ENCODE data around the gene CLIC1. TPM values are rescaled to one million over a fixed set of nuclear protein-coding genes. Genes with fewer than 3 reads are reported as not detected.

CLIC1 gene
- total RNA-seq, 1 experiment from 2014 or later, result 1,071 TPM

DNA sequence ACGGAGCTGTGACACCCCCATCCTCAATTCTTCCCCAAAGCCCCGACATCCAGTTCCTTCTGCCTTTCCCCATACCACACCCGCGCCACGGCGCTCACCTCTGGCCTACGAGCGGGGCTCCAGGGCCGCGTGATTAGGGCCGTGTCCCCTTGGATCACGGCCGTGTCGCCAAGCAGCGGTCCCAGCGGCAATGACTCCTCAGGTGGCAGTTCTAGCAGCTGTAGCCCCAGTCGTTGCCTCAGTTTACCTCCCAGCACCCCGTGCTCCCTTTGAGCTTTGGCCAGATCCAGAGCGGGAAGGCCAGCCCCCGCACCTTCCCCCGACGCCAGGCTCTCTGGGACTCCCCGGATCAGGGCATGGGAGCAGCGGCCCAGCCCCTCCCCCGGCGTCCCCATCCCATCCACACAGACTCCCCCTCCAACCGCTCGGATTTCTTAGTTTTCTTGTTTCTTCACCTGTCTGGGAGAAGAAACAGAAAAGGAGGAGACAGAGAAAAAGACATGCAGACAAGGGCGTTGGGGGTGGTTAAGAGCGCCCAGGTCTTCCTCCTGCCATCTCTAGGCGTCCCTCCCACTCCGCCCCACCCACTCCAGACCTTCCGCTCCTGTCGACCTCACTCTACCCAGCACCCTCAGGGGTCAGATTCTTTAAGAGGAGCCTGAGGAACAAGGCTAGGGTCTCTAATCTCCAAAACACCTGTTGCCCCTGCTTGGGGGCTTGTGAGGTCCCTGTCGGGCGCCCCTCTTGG is 7.4 kb downstream of the CLIC1 start, which contains the start of gene DDAH2:
Gene DDAH2, minus strand, starts transcription at position 533 of the 748 bp plus-strand sequence. Its CDS starts 138 bp downstream, at position 395.
- no peak for DNase-seq (ENCODE audit: low read depth in 1 of 2, low spot score in 2 of 2)
- no peaks in the 10 kb centered on the region for H3K27me3 ChIP-seq (replicated peaks)
- H3K4me3 ChIP-seq, result peak within 1 kb of the TSS; percentile 58
- H3K36me3 ChIP-seq, result peaks cover 71% of the 10 kb centered on the region
- peaks cover 24% of the 10 kb centered on the region for H3K4me1 ChIP-seq (replicated peaks)
- peaks cover 3% of the 10 kb centered on the region for H3K9me3 ChIP-seq (replicated peaks)
- peak within 1 kb of the TSS; percentile 76 for H3K27ac ChIP-seq

DNA sequence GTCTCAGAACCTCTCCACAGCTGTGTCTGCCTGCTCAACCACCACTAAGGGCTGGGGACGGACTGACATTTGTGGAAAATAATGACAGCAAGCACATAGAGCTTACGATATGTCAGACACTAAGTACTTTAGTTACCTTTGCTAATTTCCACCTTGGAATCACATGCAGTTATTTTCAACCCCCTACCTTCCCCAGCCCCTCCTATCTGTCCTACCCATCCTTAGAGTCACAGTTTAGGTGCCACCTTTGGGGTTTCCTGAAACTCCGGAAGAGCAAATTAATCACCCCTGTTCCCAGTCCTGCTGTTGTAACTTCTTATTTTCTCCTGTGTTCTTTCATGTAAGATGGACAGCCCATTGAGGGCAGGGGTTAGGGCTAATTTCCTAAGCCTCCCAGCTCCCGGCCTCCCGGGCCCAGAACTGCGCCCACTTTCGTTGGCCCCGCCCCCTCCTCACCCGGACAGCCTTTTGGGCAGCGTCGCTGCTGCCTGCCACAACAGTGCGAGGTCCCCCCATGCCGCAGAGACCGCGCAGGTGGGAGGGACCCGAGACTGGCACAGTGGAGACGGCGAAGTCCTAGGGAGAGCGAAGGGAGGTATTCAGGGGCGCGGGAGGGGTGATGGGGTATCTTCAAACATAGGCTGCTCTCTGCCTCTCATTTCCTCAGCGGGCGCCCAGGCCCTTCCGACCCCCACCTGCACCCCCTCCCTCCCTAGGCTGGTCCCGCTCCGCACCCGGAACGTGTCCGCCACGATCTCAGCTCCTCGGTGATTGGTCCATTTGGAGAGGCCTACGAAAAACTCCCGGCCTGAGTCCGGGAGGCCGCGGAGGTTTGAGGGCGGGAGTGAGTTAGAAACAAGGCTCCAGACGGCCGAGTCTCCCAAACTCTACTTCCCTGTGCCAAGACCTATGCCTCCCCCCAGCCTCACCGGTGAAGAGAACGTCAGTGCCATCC is 8.3 kb downstream of the CLIC1 start:
- no peaks in the 10 kb centered on the region for H3K27me3 ChIP-seq (replicated peaks)
- H3K9me3 ChIP-seq (replicated peaks), result peaks cover 3% of the 10 kb centered on the region
- peaks cover 62% of the 10 kb centered on the region for H3K36me3 ChIP-seq
- no peak for DNase-seq (ENCODE audit: low read depth in 1 of 2, low spot score in 2 of 2)
- peaks cover 19% of the 10 kb centered on the region for H3K4me1 ChIP-seq (replicated peaks)
- no peak overlapping the region for H3K27ac ChIP-seq
- no peak overlapping the region for H3K4me3 ChIP-seq

DNA sequence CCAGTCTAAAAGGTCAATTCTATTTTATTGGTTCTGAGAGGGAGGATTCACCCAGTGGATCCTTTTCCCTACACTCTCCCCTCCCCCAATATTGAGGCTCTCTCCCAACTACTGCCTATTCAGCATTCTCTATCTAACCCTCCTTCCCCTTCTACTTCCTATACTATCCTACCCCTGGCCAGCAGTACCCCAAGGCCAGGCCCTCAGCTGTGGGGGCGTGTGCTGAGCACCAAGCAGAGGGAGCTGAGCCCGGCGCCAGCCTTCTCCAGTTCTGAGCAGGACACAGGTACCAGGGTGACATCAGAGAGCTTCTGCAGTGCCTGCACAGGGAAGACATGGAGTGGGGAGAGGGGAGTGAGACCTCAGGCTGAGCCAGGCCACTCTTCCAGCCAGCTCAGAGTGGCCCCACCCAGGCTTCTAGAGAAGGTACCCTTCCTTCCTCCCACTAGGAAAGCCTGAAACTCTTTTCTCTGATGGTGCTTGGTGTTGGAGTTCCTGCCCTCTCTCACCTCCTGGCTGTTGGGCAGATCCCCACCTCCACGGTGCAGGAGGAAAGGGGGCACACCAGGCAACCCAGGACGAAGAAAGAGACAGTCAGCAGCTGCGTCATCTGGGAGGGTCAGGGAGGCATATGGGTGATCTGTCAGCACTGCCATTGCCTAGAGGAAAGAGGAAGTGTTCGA is 9.2 kb downstream of the CLIC1 start:
- Histone ChIP-seq H3K4me1 (replicated peaks) (peaks cover 19% of the 10 kb centered on the region), H3K27me3 (replicated peaks) (no peaks in the 10 kb centered on the region), H3K4me3 (no peak overlapping the region), H3K27ac (no peak overlapping the region), H3K36me3 (peaks cover 53% of the 10 kb centered on the region), H3K9me3 (replicated peaks) (peaks cover 3% of the 10 kb centered on the region)
- DNase-seq (ENCODE audit: low read depth in 1 of 2, low spot score in 2 of 2), result no peak

DNA sequence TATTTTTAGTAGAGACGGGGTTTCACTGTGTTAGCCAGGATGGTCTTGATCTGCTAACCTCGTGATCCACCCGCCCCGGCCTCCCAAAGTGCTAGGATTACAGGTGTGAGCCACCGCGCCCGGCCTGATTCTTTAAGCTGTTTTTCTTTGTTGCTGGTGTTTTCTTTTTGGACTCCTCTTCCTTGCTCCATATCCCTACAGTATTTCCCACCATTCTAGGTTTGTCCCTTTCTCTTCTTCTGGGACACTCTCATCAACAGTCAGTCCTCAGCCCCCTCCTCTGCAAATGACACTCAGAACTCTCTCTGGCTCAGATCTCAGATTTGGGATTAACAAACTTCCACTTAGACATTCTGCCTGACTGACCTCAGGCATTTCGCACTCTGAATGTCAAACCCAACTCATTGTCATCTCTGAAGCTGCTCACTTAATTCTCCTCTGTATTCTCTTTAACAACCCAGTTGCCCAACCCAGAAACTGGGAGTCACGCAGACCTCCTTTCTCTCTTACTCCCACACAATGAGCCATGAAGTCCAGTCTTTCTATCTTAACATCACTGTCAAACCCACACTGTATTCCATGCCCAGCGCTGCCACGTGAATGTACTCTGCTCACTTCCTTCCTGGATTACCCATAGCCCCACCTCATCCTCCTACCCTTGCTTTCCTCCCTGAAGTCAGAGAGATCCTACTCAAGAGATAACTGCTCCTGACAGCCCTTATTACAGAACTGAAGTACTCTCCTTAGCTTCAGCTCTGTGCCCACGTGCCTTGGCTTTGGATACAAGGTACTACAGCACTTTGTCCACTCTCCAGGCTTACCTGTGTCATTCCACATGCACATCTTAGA is 10.6 kb downstream of the CLIC1 start:
- H3K4me3 ChIP-seq, result no peak overlapping the region
- H3K27me3 ChIP-seq (replicated peaks), result no peaks in the 10 kb centered on the region
- peaks cover 3% of the 10 kb centered on the region for H3K9me3 ChIP-seq (replicated peaks)
- no peak for DNase-seq (ENCODE audit: low read depth in 1 of 2, low spot score in 2 of 2)
- no peak overlapping the region for H3K27ac ChIP-seq
- peaks cover 39% of the 10 kb centered on the region for H3K36me3 ChIP-seq
- peaks cover 18% of the 10 kb centered on the region for H3K4me1 ChIP-seq (replicated peaks)

DNA sequence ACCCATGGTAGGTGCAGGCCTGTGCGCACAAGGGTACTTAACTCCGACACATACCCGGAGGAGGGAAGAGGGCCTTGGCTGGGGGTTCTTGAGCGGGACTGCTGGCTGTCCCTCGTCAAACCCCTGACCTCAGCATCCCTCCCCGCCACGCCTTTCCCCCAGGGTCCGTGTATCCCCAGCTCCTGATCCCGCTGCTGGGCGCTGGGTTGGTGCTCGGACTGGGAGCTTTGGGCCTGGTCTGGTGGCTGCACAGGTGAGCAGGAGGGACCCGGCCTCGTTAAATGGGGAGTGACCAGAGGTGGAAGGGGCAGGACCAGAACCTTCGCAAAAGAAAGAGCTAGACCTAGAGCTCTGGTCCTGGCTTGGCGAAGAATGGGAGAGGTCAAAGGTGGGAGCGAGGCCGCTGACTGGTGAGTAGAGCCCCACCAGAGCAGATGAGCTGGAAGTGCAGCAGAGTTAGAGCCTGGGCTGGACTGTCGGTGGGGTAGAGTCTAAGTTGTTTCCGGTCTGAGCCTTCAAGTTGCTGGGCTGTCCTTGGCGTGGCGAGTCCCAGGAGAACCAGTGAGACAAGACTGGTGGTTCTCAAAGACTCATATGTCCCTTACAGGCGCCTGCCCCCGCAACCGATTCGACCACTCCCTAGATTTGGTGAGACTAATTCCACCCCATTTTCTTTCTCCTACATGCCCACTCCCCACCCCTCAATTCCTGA is 12.2 kb downstream of the CLIC1 start:
- Histone ChIP-seq H3K27ac (no peak overlapping the region), H3K9me3 (replicated peaks) (no peaks in the 10 kb centered on the region)
- no peak for DNase-seq (ENCODE audit: low read depth in 1 of 2, low spot score in 2 of 2)

DNA sequence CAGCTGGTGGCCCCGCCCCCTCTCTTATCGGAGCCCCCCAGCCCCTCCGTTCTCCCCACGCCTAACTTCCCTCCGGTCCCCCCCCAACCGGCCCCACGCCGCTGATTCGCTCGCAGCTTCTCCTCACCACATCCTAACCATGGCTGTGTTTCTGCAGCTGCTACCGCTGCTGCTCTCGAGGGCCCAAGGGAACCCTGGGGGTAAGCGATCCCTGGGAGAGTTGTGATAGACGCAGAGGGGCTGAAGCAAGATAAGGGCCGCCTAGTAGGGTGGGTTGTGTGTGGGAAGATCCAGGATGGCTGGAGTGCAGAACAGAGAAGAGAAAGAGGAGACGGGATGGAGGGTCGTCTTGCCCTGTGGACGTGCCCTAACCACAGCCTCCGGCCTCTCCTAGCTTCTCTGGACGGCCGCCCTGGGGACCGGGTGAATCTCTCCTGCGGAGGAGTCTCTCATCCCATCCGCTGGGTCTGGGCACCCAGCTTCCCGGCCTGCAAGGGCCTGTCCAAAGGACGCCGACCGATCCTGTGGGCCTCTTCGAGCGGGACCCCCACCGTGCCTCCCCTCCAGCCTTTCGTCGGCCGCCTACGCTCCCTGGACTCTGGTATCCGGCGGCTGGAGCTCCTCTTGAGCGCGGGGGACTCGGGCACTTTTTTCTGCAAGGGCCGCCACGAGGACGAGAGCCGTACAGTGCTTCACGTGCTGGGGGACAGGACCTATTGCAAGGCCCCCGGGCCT is 12.9 kb downstream of the CLIC1 start, which contains the start of gene MPIG6B:
Gene MPIG6B, plus strand, starts transcription at position 129 of the 735 bp plus-strand sequence. Its CDS starts 11 bp downstream, at position 140.
- DNase-seq (ENCODE audit: low read depth in 1 of 2, low spot score in 2 of 2), result no peak
- Histone ChIP-seq H3K9me3 (replicated peaks) (no peaks in the 10 kb centered on the region), H3K27ac (no peak within 1 kb of the TSS), H3K36me3 (peaks cover 22% of the 10 kb centered on the region), H3K27me3 (replicated peaks) (no peaks in the 10 kb centered on the region), H3K4me1 (replicated peaks) (no peaks in the 10 kb centered on the region), H3K4me3 (no peak within 1 kb of the TSS)

More for the DNA sequence above, 12.2 kb downstream of the CLIC1 start:
- Histone ChIP-seq H3K27me3 (replicated peaks) (no peaks in the 10 kb centered on the region), H3K36me3 (peaks cover 28% of the 10 kb centered on the region), H3K4me1 (replicated peaks) (peaks cover 6% of the 10 kb centered on the region), H3K4me3 (no peak overlapping the region)

DNA sequence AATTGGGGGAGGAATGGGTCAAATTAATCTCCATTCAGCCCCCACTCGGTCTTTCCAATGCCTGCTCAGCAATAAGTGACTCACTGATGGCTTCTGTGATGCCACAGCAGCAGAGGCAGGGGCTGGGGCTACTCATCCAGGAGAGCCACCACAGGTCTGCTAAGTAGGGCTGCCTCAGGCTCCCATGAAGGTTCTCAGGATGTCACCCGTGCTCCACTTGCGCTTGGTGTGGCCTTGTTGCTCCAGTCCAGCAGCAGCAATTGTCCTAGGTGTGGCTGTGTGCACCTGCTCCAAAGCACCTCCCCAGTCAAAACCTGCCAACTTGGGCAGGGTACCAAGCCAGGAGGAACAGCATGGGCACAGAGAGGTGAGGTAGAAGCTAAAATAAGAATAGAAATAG is 14.2 kb downstream of the CLIC1 start:
- Histone ChIP-seq H3K4me3 (no peak overlapping the region), H3K4me1 (replicated peaks) (no peaks in the 10 kb centered on the region), H3K36me3 (peaks cover 11% of the 10 kb centered on the region), H3K9me3 (replicated peaks) (no peaks in the 10 kb centered on the region), H3K27me3 (replicated peaks) (no peaks in the 10 kb centered on the region), H3K27ac (no peak overlapping the region)
- DNase-seq (ENCODE audit: low read depth in 1 of 2, low spot score in 2 of 2), result no peak

DNA sequence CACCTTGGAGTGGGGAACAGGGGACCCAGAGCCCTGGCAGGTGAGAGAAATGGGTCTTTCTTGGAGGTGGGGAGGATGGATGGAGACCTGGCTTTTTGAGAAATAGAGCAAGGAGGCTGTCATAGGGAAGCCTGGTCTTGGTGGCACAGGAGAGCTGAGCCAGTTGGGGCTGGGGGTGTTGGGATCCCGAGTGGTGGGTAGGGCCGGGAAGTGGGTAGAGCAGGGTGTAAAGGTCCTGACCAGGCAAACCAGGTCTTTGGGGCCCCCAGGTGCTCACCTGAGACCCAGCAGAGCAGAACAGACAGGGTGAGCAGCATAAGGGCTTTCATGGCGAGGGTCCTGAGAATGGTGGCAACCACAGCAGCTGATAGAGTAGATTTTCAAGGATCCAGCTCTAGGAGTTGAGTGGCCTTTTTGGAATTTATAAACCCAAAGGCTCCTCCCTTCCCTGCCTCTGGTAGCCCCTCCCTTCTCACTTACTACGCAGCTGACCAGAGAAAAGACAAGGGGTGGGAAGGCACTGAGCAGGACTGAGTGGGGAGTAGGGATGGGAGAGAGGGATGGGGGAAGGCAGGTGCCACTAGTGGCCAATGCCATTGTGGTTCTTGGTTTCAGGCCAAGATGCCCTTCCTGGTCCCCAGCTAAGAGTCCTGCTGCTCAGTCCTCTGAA is 14.8 kb downstream of the CLIC1 start, which contains the start of gene LY6G6C:
Gene LY6G6C, minus strand, starts transcription at position 396 of the 670 bp plus-strand sequence. Its CDS starts 67 bp downstream, at position 329.
- H3K27ac ChIP-seq, result no peak within 1 kb of the TSS
- no peaks in the 10 kb centered on the region for H3K9me3 ChIP-seq (replicated peaks)
- no peaks in the 10 kb centered on the region for H3K4me1 ChIP-seq (replicated peaks)
- no peaks in the 10 kb centered on the region for H3K27me3 ChIP-seq (replicated peaks)
- H3K36me3 ChIP-seq, result peaks cover 5% of the 10 kb centered on the region
- H3K4me3 ChIP-seq, result no peak within 1 kb of the TSS
- no peak for DNase-seq (ENCODE audit: low read depth in 1 of 2, low spot score in 2 of 2)

DNA sequence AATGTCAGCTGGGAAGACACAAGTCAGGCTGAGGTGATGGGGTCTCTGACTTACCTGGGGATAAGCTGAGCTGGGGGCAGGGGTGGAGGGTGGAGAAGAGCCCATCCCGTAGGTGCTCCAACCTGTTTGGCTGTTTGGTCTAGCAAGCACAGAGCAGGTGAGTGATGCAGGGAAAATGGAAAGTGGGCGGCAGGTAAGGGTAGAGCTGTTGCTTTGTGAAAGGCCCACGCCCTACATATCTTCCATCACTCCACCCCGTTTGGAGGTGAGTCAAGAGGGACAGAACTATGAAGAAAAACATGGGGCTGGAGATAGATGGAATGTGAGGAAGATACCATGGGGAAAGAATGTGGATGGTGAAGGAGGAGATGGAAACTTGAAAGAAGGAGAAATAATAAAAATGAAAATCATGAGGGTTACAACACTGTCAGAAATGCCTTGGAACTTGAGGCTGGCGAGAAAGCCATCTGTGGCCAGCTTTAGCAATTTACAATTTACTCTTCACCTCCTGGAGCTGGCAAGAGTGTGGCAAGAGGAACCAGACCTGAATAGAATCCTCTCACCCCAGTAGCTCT is 16.0 kb downstream of the CLIC1 start:
- Histone ChIP-seq H3K27ac (no peak overlapping the region), H3K9me3 (replicated peaks) (no peaks in the 10 kb centered on the region), H3K4me1 (replicated peaks) (no peaks in the 10 kb centered on the region), H3K36me3 (no peaks in the 10 kb centered on the region; the same call in 1 of the 2 replicates), H3K4me3 (no peak overlapping the region), H3K27me3 (replicated peaks) (no peaks in the 10 kb centered on the region)
- DNase-seq (ENCODE audit: low read depth in 1 of 2, low spot score in 2 of 2), result no peak

DNA sequence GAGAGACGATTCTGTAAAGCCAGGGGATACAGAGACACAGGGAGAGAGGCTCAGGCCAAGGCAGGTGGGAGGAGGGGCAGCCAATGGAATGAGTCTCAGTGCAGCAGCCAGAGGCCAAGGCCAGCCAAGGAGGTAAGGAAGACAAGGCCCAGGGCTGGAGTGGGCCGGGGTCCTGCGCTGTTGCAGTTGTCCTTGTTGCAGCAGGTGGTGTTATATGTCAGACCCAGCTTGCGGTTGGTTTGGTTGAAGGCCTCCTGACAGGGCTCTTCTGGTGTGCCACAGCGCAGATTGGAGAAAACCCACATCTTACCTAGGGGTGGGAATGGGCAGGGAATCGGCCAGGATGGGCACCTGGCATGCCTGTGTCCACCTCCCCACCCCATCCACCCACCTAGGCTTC is 17.3 kb downstream of the CLIC1 start:
- Histone ChIP-seq H3K4me1 (replicated peaks) (peaks cover 1% of the 10 kb centered on the region; the same call in 1 of the 2 replicates), H3K27me3 (replicated peaks) (no peaks in the 10 kb centered on the region), H3K4me3 (no peak overlapping the region), H3K36me3 (no peaks in the 10 kb centered on the region), H3K27ac (no peak overlapping the region), H3K9me3 (replicated peaks) (no peaks in the 10 kb centered on the region)
- no peak for DNase-seq (ENCODE audit: low read depth in 1 of 2, low spot score in 2 of 2)

DNA sequence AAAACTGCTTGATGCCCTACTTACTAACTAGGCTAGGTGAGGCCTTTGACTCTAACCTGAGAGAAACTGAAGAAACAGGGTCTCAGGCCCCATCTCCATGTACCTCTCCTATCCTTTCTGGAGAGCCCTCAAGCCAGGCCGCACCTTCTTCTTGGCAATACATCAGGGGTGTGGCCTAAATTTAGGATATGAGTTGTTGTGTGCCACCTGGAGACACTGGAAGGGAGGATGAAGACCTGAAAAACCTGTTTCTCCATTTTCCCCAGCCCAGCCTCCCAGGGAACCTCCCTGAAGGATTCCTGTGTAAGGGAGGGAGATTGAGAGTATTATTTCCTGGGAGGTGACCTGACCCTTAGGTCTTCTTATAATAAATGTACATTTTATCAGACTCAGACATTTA is 18.1 kb downstream of the CLIC1 start:
- peaks cover 3% of the 10 kb centered on the region; the same call in 1 of the 2 replicates for H3K4me1 ChIP-seq (replicated peaks)
- H3K36me3 ChIP-seq, result no peaks in the 10 kb centered on the region
- DNase-seq (ENCODE audit: low read depth in 1 of 2, low spot score in 2 of 2), result no peak
- H3K27ac ChIP-seq, result no peak overlapping the region
- H3K4me3 ChIP-seq, result no peak overlapping the region
- H3K27me3 ChIP-seq (replicated peaks), result no peaks in the 10 kb centered on the region
- H3K9me3 ChIP-seq (replicated peaks), result no peaks in the 10 kb centered on the region

Data from SJSA1 (cell line).